Calu3 (cell line): Measurements from ENCODE around the gene HNRNPLL. TPM values are rescaled to one million over a fixed set of nuclear protein-coding genes. Genes with fewer than 3 reads are reported as not detected.
A peak's percentile ranks its signal among the peaks of the same experiment; 100 is the strongest.

ENCODE experiments used
- BruUV-seq: library from RNA; stranded (reverse); fragments of 400-500 nt; replicated peaks from 2 replicates; lab custom pipeline; 2021; lab: Mats Ljungman, UMichigan
- CTCF ChIA-PET: fragments of 300-600 bp; sonication (Branson Sonifier 250); formaldehyde crosslinking; loops from one replicate; lab custom pipeline; 2022; ENCODE audit warnings: antibody characterized with exemption; lab: Charles Lee
- DNase-seq: peaks from one replicate; pipeline ENCODE4 v3.0.0; 2022
- H3K27ac Mint-ChIP-seq: one replicate; pipeline ENCODE4 v1.8.0; 2022; ENCODE audit warnings: mixed read lengths; ENCODE audit not compliant: unreplicated experiment
- H3K27me3 Mint-ChIP-seq: one replicate; pipeline ENCODE4 v1.8.0; 2022; ENCODE audit warnings: mixed read lengths; ENCODE audit not compliant: unreplicated experiment
- H3K36me3 Mint-ChIP-seq: one replicate; pipeline ENCODE4 v1.8.0; 2022; ENCODE audit warnings: mild to moderate bottlenecking, moderate library complexity, mixed read lengths; ENCODE audit not compliant: insufficient read depth, unreplicated experiment
- H3K4me1 Mint-ChIP-seq: one replicate; pipeline ENCODE4 v1.8.0; 2022; ENCODE audit warnings: mild to moderate bottlenecking, low read depth, mixed read lengths; ENCODE audit not compliant: unreplicated experiment
- H3K4me3 Mint-ChIP-seq: one replicate; pipeline ENCODE4 v1.8.0; 2022; ENCODE audit warnings: mild to moderate bottlenecking, low read depth, moderate library complexity, mixed read lengths; ENCODE audit not compliant: unreplicated experiment
- H3K9me3 Mint-ChIP-seq: one replicate; pipeline ENCODE4 v1.8.0; 2022; ENCODE audit warnings: low read depth, mixed read lengths; ENCODE audit not compliant: unreplicated experiment
- CTCF ChIP-seq: fragments of 200-600 bp; IDR thresholded peaks from one replicate; pipeline ENCODE4 v1.8.0; 2022; ENCODE audit warnings: antibody characterized with exemption; ENCODE audit not compliant: unreplicated experiment
- intact Hi-C: fragments of 100-400 bp; cut with micrococcal nuclease; formaldehyde crosslinking; loops from one replicate; pipeline ENCODE4 v1.10.0; 2022; ENCODE audit not compliant: unreplicated experiment
- total RNA-seq: library from RNA; stranded (reverse); gene quantifications from 2 replicates; pipeline ENCODE4 v1.2.3, GENCODE V29; 2022

HNRNPLL gene
- total RNA-seq, 1 experiment from 2014 or later: 47.6 TPM

- intact Hi-C loops: no loop called here
- H3K4me3 Mint-ChIP-seq: peak overlapping the region; percentile 86
- no peak for DNase-seq
- BruUV-seq: no TSS peak
- CTCF ChIA-PET: no interaction called here
- H3K36me3 Mint-ChIP-seq: peaks cover 38% of the 10 kb centered on the region
- no peaks in the 10 kb centered on the region for H3K27me3 Mint-ChIP-seq
- no peak for TF ChIP-seq CTCF
- no peaks in the 10 kb centered on the region for H3K9me3 Mint-ChIP-seq
- peak overlapping the region; percentile 87 for H3K27ac Mint-ChIP-seq
- H3K4me1 Mint-ChIP-seq: peaks cover 52% of the 10 kb centered on the region
Observed at GRCh38 chr2:38600242-38600891, 2.4 kb downstream of the HNRNPLL start.

- CTCF ChIA-PET: interaction anchor here (0.6 kb wide), 1 partner anchor 1405 kb away, joined by 4 read pairs; no protein-coding TSS in a partner anchor
- Mint-ChIP-seq H3K36me3 (peaks cover 38% of the 10 kb centered on the region), H3K9me3 (no peaks in the 10 kb centered on the region), H3K4me1 (peaks cover 52% of the 10 kb centered on the region), H3K27me3 (no peaks in the 10 kb centered on the region), H3K27ac (peak overlapping the region; percentile 87), H3K4me3 (peak overlapping the region; percentile 86)
- no peak for DNase-seq
- intact Hi-C loops: loop anchor here (1.0 kb wide), 1 partner anchor 67 kb away; the partner anchor contains the start of gene GALM
- BruUV-seq: no TSS peak
- TF ChIP-seq CTCF: no peak
Observed at GRCh38 chr2:38599706-38600105, 3.0 kb downstream of the HNRNPLL start.

GRCh38 chr2:38598991-38599295 lies 3.8 kb downstream of the HNRNPLL start:
- intact Hi-C loops: loop anchor here (1.0 kb wide), 1 partner anchor 67 kb away; the partner anchor contains the start of gene GALM
- peaks cover 51% of the 10 kb centered on the region for H3K4me1 Mint-ChIP-seq
- CTCF ChIA-PET: interaction anchor here (2.0 kb wide), 1 partner anchor 17 kb away, joined by 7 read pairs; no protein-coding TSS in a partner anchor
- no peak for DNase-seq
- no peak overlapping the region for H3K27ac Mint-ChIP-seq
- peaks cover 38% of the 10 kb centered on the region for H3K36me3 Mint-ChIP-seq
- H3K27me3 Mint-ChIP-seq: no peaks in the 10 kb centered on the region
- BruUV-seq: no TSS peak
- TF ChIP-seq CTCF: no peak
- peak overlapping the region; percentile 86 for H3K4me3 Mint-ChIP-seq
- no peaks in the 10 kb centered on the region for H3K9me3 Mint-ChIP-seq

- no TSS peak for BruUV-seq
- no peak for TF ChIP-seq CTCF
- CTCF ChIA-PET: interaction anchor here (2.0 kb wide), 1 partner anchor 17 kb away, joined by 7 read pairs; no protein-coding TSS in a partner anchor
- H3K9me3 Mint-ChIP-seq: no peaks in the 10 kb centered on the region
- no peak for DNase-seq
- H3K27me3 Mint-ChIP-seq: no peaks in the 10 kb centered on the region
- H3K4me3 Mint-ChIP-seq: peak overlapping the region; percentile 86
- intact Hi-C loops: no loop called here
- peaks cover 33% of the 10 kb centered on the region for H3K36me3 Mint-ChIP-seq
- no peak overlapping the region for H3K27ac Mint-ChIP-seq
- peaks cover 45% of the 10 kb centered on the region for H3K4me1 Mint-ChIP-seq
Observed at GRCh38 chr2:38598200-38598990, 4.3 kb downstream of the HNRNPLL start.
